ENCODE measurements around the gene DYNC1I2. TPM values are rescaled to one million over a fixed set of nuclear protein-coding genes. Genes with fewer than 3 reads are reported as not detected.

DYNC1I2 gene
- total RNA-seq, 1 donor = 135 TPM

GRCh38 chr2:171669121-171669520 lies 18.1 kb upstream of the DYNC1I2 start:
- no peak for DNase-seq (ENCODE audit: low read depth)
- TF ChIP-seq CTCF (IDR thresholded peaks at IDR 0.05; ENCODE audit: insufficient read depth, low read depth, low read length) = no peak
- no peak overlapping the region for H3K4me3 ChIP-seq (ENCODE audit: low read depth, low read length)

GRCh38 chr2:171670655-171671054 lies 16.6 kb upstream of the DYNC1I2 start:
- DNase-seq (ENCODE audit: low read depth) = no peak
- TF ChIP-seq CTCF (IDR thresholded peaks at IDR 0.05; ENCODE audit: insufficient read depth, low read depth, low read length) = no peak

GRCh38 chr2:171671867-171672266 lies 15.4 kb upstream of the DYNC1I2 start:
- no peak for DNase-seq (ENCODE audit: low read depth)
- no peak overlapping the region for H3K4me3 ChIP-seq (ENCODE audit: low read depth, low read length)
- no peak for TF ChIP-seq CTCF (IDR thresholded peaks at IDR 0.05; ENCODE audit: insufficient read depth, low read depth, low read length)

More at GRCh38 chr2:171670655-171671054, 16.6 kb upstream of the DYNC1I2 start:
- H3K4me3 ChIP-seq (ENCODE audit: low read depth, low read length) = no peak overlapping the region

- TF ChIP-seq CTCF (IDR thresholded peaks at IDR 0.05; ENCODE audit: insufficient read depth, low read depth, low read length) = no peak
- peak; percentile 83 for DNase-seq (ENCODE audit: low read depth)
- H3K4me3 ChIP-seq (ENCODE audit: low read depth, low read length) = no peak overlapping the region
These were observed 13.4 kb upstream of the DYNC1I2 start for GRCh38 chr2:171673905-171674304.

GRCh38 chr2:171675810-171676345 lies 11.4 kb upstream of the DYNC1I2 start:
- no peak for DNase-seq (ENCODE audit: low read depth)
- H3K4me3 ChIP-seq (ENCODE audit: low read depth, low read length) = no peak overlapping the region
- TF ChIP-seq CTCF (IDR thresholded peaks at IDR 0.05; ENCODE audit: insufficient read depth, low read depth, low read length) = no peak

- no peak for DNase-seq (ENCODE audit: low read depth)
- no peak overlapping the region for H3K4me3 ChIP-seq (ENCODE audit: low read depth, low read length)
- no peak for TF ChIP-seq CTCF (IDR thresholded peaks at IDR 0.05; ENCODE audit: insufficient read depth, low read depth, low read length)
These were observed 8.7 kb upstream of the DYNC1I2 start for GRCh38 chr2:171678619-171679018.

- no peak for TF ChIP-seq CTCF (IDR thresholded peaks at IDR 0.05; ENCODE audit: insufficient read depth, low read depth, low read length)
- peak overlapping the region; percentile 79 for H3K4me3 ChIP-seq (ENCODE audit: low read depth, low read length)
These were observed 828 bp downstream of the DYNC1I2 start for GRCh38 chr2:171688129-171688465.

More at GRCh38 chr2:171688129-171688465, 828 bp downstream of the DYNC1I2 start:
- peak; percentile 42 for DNase-seq (ENCODE audit: low read depth)

All from fibroblast of villous mesenchyme (primary cell).